HepG2 (cell line): ENCODE data around the gene CEACAM5. TPM values are rescaled to one million over a fixed set of nuclear protein-coding genes. Genes with fewer than 3 reads are reported as not detected.

Experiments
- ATAC-seq: fragments of 200-7000 bp; cut with Tn5 transposase; 3 replicates; pipeline ENCODE4 v1.9.1; 2020; ENCODE audit warnings: mild to moderate bottlenecking, moderate library complexity
- BruUV-seq: library from RNA; stranded (reverse); fragments of 400-500 nt; replicated peaks from 2 replicates; lab custom pipeline; 2021; lab: Mats Ljungman, UMichigan
- CTCF ChIA-PET: fragments of 300-600 bp; formaldehyde crosslinking; extraction: SDS; loops from one replicate; lab custom pipeline; 2021; ENCODE audit warnings: low total read pairs, inconsistent platforms, low intra/inter-chr PET ratio; lab: Yijun Ruan, JAX
- POLR2A ChIA-PET: fragments of 350-600 bp; sonication (Branson Sonifier 250); formaldehyde crosslinking; loops from one replicate; lab custom pipeline; 2020; ENCODE audit warnings: antibody characterized with exemption, inconsistent platforms; lab: Yijun Ruan, JAX
- DNase-seq: peaks from one replicate; pipeline ENCODE4 v3.0.0-alpha.2; 2015; ENCODE audit warnings: low spot score
- FAIRE-seq: peaks from 3 replicates; lab custom pipeline; 2011; peaks lifted over from hg19 to GRCh38; lab: Jason Lieb, UNC
- H2AFZ ChIP-seq: one replicate; pipeline ENCODE4 v1.6.1; 2011; ENCODE audit warnings: low read length, inconsistent platforms
- H3K27ac ChIP-seq: fragments of 300-600 bp; 3 replicates; pipeline ENCODE4 v1.8.0; 2011; ENCODE audit warnings: mixed run types, mild to moderate bottlenecking, mixed read lengths, low read length, inconsistent platforms; ENCODE audit not compliant: insufficient read depth; ENCODE audit errors: extremely low read length
- H3K27me3 ChIP-seq, 2 experiments: fragments of 200-600 bp in 1 of 2; 2 replicates in 1 of 2; 3 replicates in 1 of 2; pipeline versions ENCODE4 v1.6.0 to v1.8.0; 2011; ENCODE audit warnings: low read length in 2 of 2, mild to moderate bottlenecking in 2 of 2, moderate library complexity in 2 of 2, inconsistent platforms in 1 of 2; ENCODE audit not compliant: insufficient read depth in 2 of 2, control insufficient read depth in 1 of 2
- H3K36me3 ChIP-seq, 2 experiments: fragments of 200-600 bp in 1 of 2; replicated peaks in 1 of 2; 2 replicates in 1 of 2; 3 replicates in 1 of 2; pipeline versions ENCODE4 v1.5.1 to v1.8.0; 2011; ENCODE audit warnings: low read length in 2 of 2, inconsistent platforms in 1 of 2; ENCODE audit not compliant: insufficient read depth in 2 of 2, control insufficient read depth in 1 of 2
- H3K4me1 ChIP-seq: 2 replicates; pipeline ENCODE4 v1.5.1; 2012; ENCODE audit warnings: low read length, inconsistent platforms; ENCODE audit not compliant: insufficient read depth
- H3K4me2 ChIP-seq: 2 replicates; pipeline ENCODE4 v1.6.0; 2011; ENCODE audit warnings: low read depth, low read length, inconsistent platforms
- H3K4me3 ChIP-seq, 3 experiments: fragments of 200-600 bp in 1 of 3; sonication (generic), shearing (Covaris generic) in 1 of 3; replicated peaks in 1 of 3; 2 replicates each; pipeline ENCODE4 v1.5.1; 2011 to 2016; ENCODE audit warnings: low read length in 3 of 3, inconsistent platforms in 2 of 3, low read depth in 2 of 3, mild to moderate bottlenecking in 2 of 3, control low read depth in 1 of 3, mixed read lengths in 1 of 3; ENCODE audit not compliant: insufficient read depth in 1 of 3
- H3K79me2 ChIP-seq: one replicate; pipeline ENCODE4 v1.6.1; 2011; ENCODE audit warnings: low read length, inconsistent platforms; ENCODE audit not compliant: insufficient read depth
- H3K9ac ChIP-seq: 2 replicates; pipeline ENCODE4 v1.6.0; 2011; ENCODE audit warnings: mild to moderate bottlenecking, low read depth, low read length, inconsistent platforms; ENCODE audit not compliant: insufficient read depth
- H3K9me3 ChIP-seq: 2 replicates; pipeline ENCODE4 v1.5.1; 2012; ENCODE audit warnings: mild to moderate bottlenecking, low read length
- H4K20me1 ChIP-seq: 2 replicates; pipeline ENCODE4 v1.6.0; 2011; ENCODE audit warnings: inconsistent platforms, mild to moderate bottlenecking, low read length, moderate library complexity; ENCODE audit not compliant: insufficient read depth
- DBP ChIP-seq: sonication (generic); formaldehyde crosslinking; IDR thresholded peaks from 2 replicates; pipeline ENCODE4 v1.4.0; 2020; ENCODE audit warnings: missing genetic modification reagents; ENCODE audit errors: not compliant biosample characterization
- HCFC1 ChIP-seq: fragments of 150-350 bp; IDR thresholded peaks from 2 replicates; pipeline ENCODE4 v1.6.1; 2014; ENCODE audit warnings: low read depth, low read length
- KAT8 ChIP-seq: IDR thresholded peaks from 2 replicates; pipeline ENCODE4 v1.6.1; 2016; ENCODE audit warnings: missing genetic modification reagents, missing compliant biosample characterization
- MAF1 ChIP-seq: sonication (generic); formaldehyde crosslinking; IDR thresholded peaks from 2 replicates; pipeline ENCODE4 v1.5.0; 2020; ENCODE audit warnings: missing genetic modification reagents, borderline replicate concordance
- MATR3 ChIP-seq: sonication (generic); formaldehyde crosslinking; IDR thresholded peaks from 2 replicates; pipeline ENCODE4 v1.4.0; 2020; ENCODE audit warnings: missing genetic modification reagents
- NBN ChIP-seq: fragments of 450-650 bp; conservative IDR thresholded peaks from 2 replicates; pipeline ENCODE4 v1.6.1; 2017
- NFE2L2 ChIP-seq: fragments of 150-350 bp; IDR thresholded peaks from 2 replicates; pipeline ENCODE4 v1.6.1; 2014; ENCODE audit warnings: low read length
- RARG ChIP-seq: sonication (generic); formaldehyde crosslinking; IDR thresholded peaks from 2 replicates; pipeline ENCODE4 v1.4.0; 2020; ENCODE audit warnings: low read depth, mild to moderate bottlenecking, missing genetic modification reagents
- SATB2 ChIP-seq: sonication (generic); formaldehyde crosslinking; IDR thresholded peaks from 2 replicates; pipeline ENCODE4 v1.5.0; 2020; ENCODE audit warnings: missing genetic modification reagents
- THAP11 ChIP-seq: IDR thresholded peaks from 2 replicates; pipeline ENCODE4 v1.6.1; 2016; ENCODE audit warnings: missing biosample characterization, missing genetic modification reagents
- ZBTB44 ChIP-seq: sonication (generic); formaldehyde crosslinking; IDR thresholded peaks from 2 replicates; pipeline ENCODE4 v1.4.0; 2020; ENCODE audit warnings: missing genetic modification reagents
- ZBTB7B ChIP-seq: sonication (generic); formaldehyde crosslinking; IDR thresholded peaks from 2 replicates; pipeline ENCODE4 v1.4.0; 2020; ENCODE audit warnings: missing genetic modification reagents
- ZNF143 ChIP-seq: sonication (generic); formaldehyde crosslinking; IDR thresholded peaks from 2 replicates; pipeline ENCODE4 v1.4.0; 2020; ENCODE audit warnings: missing genetic modification reagents
- ZNF335 ChIP-seq: sonication (generic); formaldehyde crosslinking; IDR thresholded peaks from 2 replicates; pipeline ENCODE4 v1.4.0; 2020; ENCODE audit warnings: missing genetic modification reagents
- ZNF501 ChIP-seq: sonication (generic); formaldehyde crosslinking; IDR thresholded peaks from 2 replicates; pipeline ENCODE4 v1.5.1; 2020; ENCODE audit warnings: mild to moderate bottlenecking, moderate library complexity, missing genetic modification reagents
- ZNF646 ChIP-seq: sonication (generic); formaldehyde crosslinking; IDR thresholded peaks from 2 replicates; pipeline ENCODE4 v1.9.0; 2021; ENCODE audit warnings: mild to moderate bottlenecking, missing genetic modification reagents
- ZNF790 ChIP-seq: sonication (generic); formaldehyde crosslinking; IDR thresholded peaks from 2 replicates; pipeline ENCODE4 v1.8.0; 2022; ENCODE audit warnings: missing genetic modification reagents, mild to moderate bottlenecking, borderline replicate concordance
- WGBS: methylation state at CpG from one replicate; pipeline ENCODE4 v1.1.6; 2017; ENCODE audit warnings: low lambda C conversion rate; 5-methylcytosine and 5-hydroxymethylcytosine counted together
- in situ Hi-C: cut with HindIII; loops from 2 replicates; pipeline ENCODE4 v1.10.0; 2017; ENCODE audit warnings: low pct_unique_long_range_greater_than_20kb; ENCODE audit not compliant: extremely low pct_ligation_motif_present
- intact Hi-C: fragments of 100-400 bp; cut with micrococcal nuclease; formaldehyde crosslinking; loops from one replicate; pipeline ENCODE4 v1.10.0; 2022; ENCODE audit not compliant: unreplicated experiment
- polyA plus RNA-seq, 8 experiments: library from polyadenylated mRNA; depleted of rRNA in 3 of 8; stranded (reverse) in 7 of 8; unstranded in 1 of 8; fragments of >200 nt; fragmentation: Illumina TruSeq in 4 of 8; extraction: Trizol in 4 of 8; gene quantifications; 2 replicates each; pipeline versions ENCODE4 v1.2.1 to v1.2.3, GENCODE V29; 2011 to 2016; ENCODE audit warnings: low read depth in 4 of 8, missing spikeins in 1 of 8, mixed read lengths in 1 of 8; ENCODE audit not compliant: insufficient read depth in 1 of 8
- total RNA-seq, 5 experiments: library from RNA; depleted of rRNA; stranded (reverse); fragments of >200 nt; fragmentation: Illumina TruSeq; extraction: Trizol; gene quantifications; 2 replicates each; pipeline ENCODE4 v1.2.3, GENCODE V29; 2016; ENCODE audit warnings: low read depth in 1 of 5

CEACAM5 gene
- total and polyA plus RNA-seq, 2 of the 13 experiments (the other 11 are each of a cell fraction or from before 2014, with no cell fraction given), result not detected

- no peak for TF ChIP-seq SATB2 (CRISPR knock-in tag)
- no peak for TF ChIP-seq NFE2L2
- no peak for TF ChIP-seq ZNF501 (CRISPR knock-in tag)
- TF ChIP-seq RARG (CRISPR knock-in tag), result no peak
- no peak for TF ChIP-seq MAF1 (CRISPR knock-in tag)
Observed at GRCh38 chr19:41714598-41714997, 6.2 kb downstream of the CEACAM5 start (continued).

- no peaks in the 10 kb centered on the region for H3K9me3 ChIP-seq
- H4K20me1 ChIP-seq, result no peaks in the 10 kb centered on the region
- BruUV-seq, result no TSS peak
- no peaks in the 10 kb centered on the region for H3K36me3 ChIP-seq
- no peaks in the 10 kb centered on the region for H3K79me2 ChIP-seq
- H3K4me1 ChIP-seq, result no peaks in the 10 kb centered on the region
- H3K27ac ChIP-seq, result no peak overlapping the region
- peaks cover 0 to 8% of the 10 kb centered on the region in 2 experiments; a peak in 2 of 5 replicates for H3K27me3 ChIP-seq
- WGBS, result 4% methylated on average over 6 of the region's 6 CpGs
- intact Hi-C loops (no loop called here), in situ Hi-C loops (no loop called here)
- no peak for FAIRE-seq
- CTCF ChIA-PET, result no interaction called here
- no peak for DNase-seq
- no peak overlapping the region for H3K4me3 ChIP-seq
- no peak overlapping the region for H3K9ac ChIP-seq
- no peak for ATAC-seq
- POLR2A ChIA-PET, result no interaction called here
- no peak overlapping the region for H3K4me2 ChIP-seq
- H2AFZ ChIP-seq, result no peak overlapping the region
- TF ChIP-seq MAF1 (CRISPR knock-in tag), result no peak
- no peak for TF ChIP-seq NBN
- no peak for TF ChIP-seq ZBTB7B
- TF ChIP-seq KAT8 (CRISPR knock-in tag), result no peak
- no peak for TF ChIP-seq ZNF646 (CRISPR knock-in tag)
- no peak for TF ChIP-seq ZNF143
- no peak for TF ChIP-seq ZBTB44
- no peak for TF ChIP-seq HCFC1
- no peak for TF ChIP-seq ZNF790
- no peak for TF ChIP-seq MATR3 (CRISPR knock-in tag)
- TF ChIP-seq ZNF335, result no peak
- TF ChIP-seq THAP11, result no peak
- no peak for TF ChIP-seq DBP (CRISPR knock-in tag)
Observed at GRCh38 chr19:41718761-41719160, 10.3 kb downstream of the CEACAM5 start.
